IPS-NIHi7 (cell line): ENCODE data around the gene MAPK11.

Experiments used
- DNase-seq: peaks from one replicate; pipeline ENCODE4 v3.0.0; 2012; ENCODE audit warnings: mixed read lengths; ENCODE audit errors: extremely low spot score

The MAPK11 gene

DNA sequence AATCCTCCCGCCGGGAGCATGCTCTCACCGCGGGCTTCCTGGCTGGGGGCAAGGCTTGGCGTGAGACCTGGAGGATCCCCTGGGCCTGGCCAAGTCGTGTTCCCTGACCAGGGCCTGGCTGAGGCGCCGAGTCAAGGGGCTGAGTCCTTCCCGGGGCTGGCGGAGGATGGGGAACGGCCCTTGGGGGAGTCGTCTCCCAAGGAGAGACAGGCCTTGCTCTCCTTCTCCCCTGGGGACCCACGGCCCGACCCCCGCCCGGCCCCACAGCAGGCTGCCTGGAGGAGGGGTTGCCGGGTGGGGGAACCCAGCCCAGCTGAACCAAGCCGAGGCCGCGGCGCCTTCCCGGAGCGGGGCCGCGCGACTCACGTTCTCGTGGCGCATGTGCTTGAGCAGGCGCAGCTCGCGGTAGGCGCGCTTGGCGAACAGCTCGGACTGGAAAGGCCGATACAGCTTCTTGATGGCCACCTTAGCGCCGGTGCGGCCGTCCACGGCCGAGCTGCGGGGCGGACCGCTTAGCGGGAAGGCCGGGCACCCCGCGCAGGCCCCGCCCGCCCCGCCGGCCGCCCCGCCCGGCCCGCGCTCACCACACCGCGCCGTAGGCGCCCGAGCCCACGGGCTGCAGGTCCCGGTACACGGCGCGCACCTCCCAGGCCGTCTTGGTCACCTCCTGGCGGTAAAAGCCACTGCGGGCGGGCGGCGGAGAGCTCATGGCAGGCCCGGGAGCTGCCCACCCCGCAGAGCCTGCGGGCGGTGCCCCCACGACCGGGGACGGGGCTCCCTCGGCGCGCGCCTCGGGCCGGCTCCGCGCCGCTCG lies 9.2 kb downstream of the MAPK11 start:
- DNase-seq: peak; percentile 34

- DNase-seq: no peak
These were observed 9.8 kb downstream of the MAPK11 start for GRCh38 chr22:50260434-50260800.

GRCh38 chr22:50259302-50259701 lies 10.9 kb downstream of the MAPK11 start:
- DNase-seq: no peak

- no peak for DNase-seq
These were observed 11.6 kb downstream of the MAPK11 start for GRCh38 chr22:50258361-50259292.

- DNase-seq: no peak
These were observed 12.5 kb downstream of the MAPK11 start for GRCh38 chr22:50257451-50258360.

DNA sequence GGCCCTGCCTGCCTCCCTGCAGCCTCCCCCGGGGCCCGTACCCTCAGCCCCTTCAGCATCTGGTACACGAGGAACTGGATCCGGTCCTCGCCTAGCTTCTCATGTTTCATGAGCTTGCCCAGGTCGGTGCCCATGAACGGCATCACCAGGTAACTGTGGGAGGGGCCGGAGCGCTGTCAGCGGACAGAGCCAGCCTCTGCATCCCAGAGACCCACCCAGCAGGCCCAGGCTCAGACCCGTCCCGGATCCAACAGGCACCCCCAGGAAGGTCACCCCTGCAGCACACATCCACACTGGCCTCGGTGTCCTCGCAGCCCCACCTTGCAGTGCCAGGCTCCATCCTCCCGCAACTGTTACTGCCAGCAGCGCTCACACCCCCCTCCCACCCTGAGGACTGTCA lies 13.1 kb downstream of the MAPK11 start:
- DNase-seq: no peak

- DNase-seq: no peak
These were observed 13.8 kb downstream of the MAPK11 start for GRCh38 chr22:50256258-50256862.

DNA sequence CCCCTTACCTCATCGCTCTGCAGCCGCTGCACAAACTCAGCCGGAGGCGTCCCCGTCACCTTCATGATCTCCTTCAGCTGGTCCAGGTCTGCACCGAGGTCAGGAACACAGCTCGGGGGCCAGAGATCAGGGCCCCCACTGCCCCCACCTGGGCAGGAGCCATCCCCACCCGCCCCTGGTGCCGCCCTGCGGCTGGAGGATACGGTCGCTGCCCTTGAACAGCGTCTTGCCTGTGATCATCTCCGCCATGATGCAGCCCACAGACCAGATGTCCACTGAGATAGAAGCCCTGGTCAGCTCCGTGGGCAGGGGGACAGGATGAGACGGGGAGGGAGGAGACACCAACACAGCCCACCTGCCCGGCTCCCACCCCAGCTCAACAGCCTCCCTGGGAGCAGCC lies 14.6 kb downstream of the MAPK11 start:
- no peak for DNase-seq

- no peak for DNase-seq
These were observed 15.1 kb downstream of the MAPK11 start for GRCh38 chr22:50255099-50255498.

GRCh38 chr22:50253941-50254340 lies 16.2 kb downstream of the MAPK11 start:
- DNase-seq: no peak

DNA sequence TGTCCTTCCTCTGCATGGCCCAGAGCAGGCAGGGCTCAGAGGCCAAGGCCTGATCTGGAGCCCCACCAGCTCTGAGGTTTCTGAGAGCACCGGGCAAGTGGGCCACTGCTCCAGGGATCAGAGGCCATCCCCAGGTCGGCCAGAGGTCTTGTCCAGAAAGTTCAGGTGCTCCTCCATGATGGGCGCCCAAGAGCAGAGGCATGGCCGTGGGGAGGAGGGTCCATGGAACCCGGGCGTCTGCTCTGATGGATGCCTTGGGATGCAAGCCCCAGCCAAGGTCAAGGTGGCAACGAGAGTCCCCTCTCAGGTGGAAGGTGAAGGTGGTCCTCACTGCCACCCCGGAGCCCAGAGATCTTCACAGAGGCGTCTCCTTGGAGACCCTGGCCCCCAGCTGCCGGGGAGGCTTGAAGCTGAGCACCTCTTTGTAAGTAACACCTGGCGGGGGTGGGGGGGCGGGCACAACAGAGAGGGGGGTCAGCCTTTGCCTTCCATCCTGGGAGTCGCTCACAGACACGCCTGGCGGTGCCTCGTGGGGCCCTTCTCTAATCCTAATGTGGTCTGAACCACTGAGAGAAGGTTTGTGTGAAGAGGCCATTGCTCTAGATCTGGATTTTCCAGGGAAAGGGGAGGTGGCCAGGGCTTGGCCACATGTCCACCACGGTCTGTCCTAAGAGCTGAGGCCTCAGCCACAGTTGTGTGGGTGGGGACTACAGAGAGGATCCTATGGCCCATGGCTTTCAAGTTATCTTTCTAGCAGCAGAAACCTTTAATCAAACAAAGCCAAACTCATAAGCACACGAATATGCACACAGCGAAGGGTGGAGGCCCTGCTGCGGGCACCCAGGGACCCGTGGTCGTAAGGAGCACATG lies 16.9 kb downstream of the MAPK11 start:
- no peak for DNase-seq

DNA sequence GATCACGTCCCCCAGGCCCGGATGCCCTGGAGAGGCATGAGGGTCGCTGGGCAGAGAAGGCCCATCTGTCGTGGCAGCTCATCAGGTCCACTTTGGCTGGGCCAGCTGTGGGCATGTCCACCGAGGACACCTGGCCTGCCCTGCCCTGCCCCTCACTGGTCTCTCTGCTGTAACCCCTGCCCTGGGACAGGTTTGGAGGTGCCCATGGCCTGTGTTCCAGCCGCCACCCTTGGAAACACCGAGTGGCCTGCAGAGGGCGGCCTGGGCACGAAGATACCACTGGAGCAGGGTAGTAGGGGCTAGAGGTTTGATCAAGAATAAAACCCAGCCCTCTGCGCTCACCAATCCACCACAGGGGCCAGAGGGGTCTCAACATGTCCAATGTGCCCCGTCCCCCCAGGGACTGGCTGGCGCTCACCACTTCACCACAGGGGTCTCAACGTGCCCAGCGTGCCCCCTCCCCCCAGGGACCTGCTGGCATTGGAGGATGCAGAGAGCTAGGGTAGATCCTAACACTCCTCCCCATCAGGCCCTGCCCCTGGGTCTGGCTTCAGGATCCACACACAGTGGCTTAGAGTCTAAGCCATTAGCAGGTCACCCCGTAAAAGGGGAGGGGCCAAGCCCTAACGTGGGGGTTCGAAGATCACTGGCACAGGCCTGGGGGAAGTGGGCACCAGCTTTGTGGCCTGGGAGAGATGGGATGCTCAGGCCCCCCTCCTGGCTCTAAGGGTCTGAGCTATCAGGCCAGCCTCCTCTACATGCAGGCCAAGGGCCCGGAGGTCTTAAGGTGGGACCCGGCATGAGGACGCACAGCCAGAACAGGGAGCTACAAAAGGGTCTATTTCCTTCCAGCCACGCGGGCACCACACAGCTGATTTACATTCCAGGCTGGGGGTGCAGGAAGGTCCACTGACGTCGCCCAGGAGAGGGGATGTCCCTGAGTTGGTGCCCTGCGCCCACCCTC lies 17.8 kb downstream of the MAPK11 start:
- peak; percentile 77 for DNase-seq

DNA sequence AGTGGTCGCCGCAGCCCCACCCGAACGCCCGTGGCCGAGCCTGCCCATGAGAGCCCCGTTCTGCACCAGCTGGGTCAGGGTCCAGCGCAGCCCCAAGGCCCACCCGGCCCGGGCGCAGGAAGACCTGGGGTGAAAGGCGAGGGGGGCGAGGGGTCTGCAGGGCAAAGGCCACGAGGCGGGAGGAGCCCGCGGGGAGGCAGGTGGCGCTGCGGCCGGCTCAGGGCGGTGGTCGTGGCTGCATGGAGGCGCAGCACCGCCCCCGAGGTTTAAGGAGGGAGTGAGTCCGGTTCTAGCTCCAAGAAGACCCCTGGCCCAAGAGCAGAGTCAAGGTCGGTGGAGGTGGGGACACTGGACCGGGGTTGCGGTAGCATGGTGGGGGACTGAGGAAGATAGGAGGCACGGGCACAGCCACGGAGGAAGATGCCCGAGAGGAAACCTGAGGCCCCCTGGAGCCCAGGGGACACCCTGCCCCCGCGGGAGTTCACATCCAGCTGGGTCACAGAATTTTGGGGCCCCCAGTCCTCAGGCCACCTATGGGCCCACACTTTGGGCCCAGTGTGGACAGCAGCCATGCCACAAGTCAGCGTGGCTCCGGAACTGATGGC lies 18.6 kb downstream of the MAPK11 start:
- no peak for DNase-seq

GRCh38 chr22:50250555-50251476 lies 19.4 kb downstream of the MAPK11 start, which contains the start of gene HDAC10:
TSS of gene HDAC10 (minus strand) at chr22:50251265. CDS start at chr22:50251032, 233 bp downstream.
- DNase-seq: peak; percentile 92

GRCh38 chr22:50250249-50250554 lies 20.0 kb downstream of the MAPK11 start:
- DNase-seq: no peak

GRCh38 chr22:50249341-50250248 lies 20.6 kb downstream of the MAPK11 start:
- DNase-seq: no peak
